Omental fat pad (tissue), 4 donors: ENCODE results near the gene TRAFD1. TPM values are rescaled to one million over a fixed set of nuclear protein-coding genes. Genes with fewer than 3 reads are reported as not detected.

Experiments
- ATAC-seq: fragments of 150-250 bp; one replicate; pipeline ENCODE4 v1.9.1; 2016; ENCODE audit warnings: mild to moderate bottlenecking, moderate library complexity; ENCODE audit not compliant: low FRiP score
- DNase-seq: peaks from one replicate; pipeline ENCODE4 v3.0.0-alpha.2; 2019; ENCODE audit warnings: low spot score
- CTCF ChIP-seq, 3 donors: fragments of 450-650 bp; IDR thresholded peaks; one replicate each; pipeline ENCODE4 v1.5.1; 2016 to 2017; ENCODE audit warnings: antibody characterized with exemption in 3 of 3, mild to moderate bottlenecking in 3 of 3, moderate library complexity in 2 of 3
- total RNA-seq, 4 donors: library from RNA; depleted of rRNA; stranded (reverse); fragments of >200 nt; gene quantifications; one replicate each; pipeline ENCODE4 v1.1.0, GENCODE V29; 2016

The TRAFD1 gene
- total RNA-seq, 4 donors from 2014 or later = 25.1 to 44.3 (median 29.8) TPM

GRCh38 chr12:112170376-112170775, 45.0 kb downstream of the TRAFD1 start:
- DNase-seq (no peak), ATAC-seq (no peak)
- TF ChIP-seq CTCF (IDR thresholded peaks at IDR 0.05) = no peak

DNA sequence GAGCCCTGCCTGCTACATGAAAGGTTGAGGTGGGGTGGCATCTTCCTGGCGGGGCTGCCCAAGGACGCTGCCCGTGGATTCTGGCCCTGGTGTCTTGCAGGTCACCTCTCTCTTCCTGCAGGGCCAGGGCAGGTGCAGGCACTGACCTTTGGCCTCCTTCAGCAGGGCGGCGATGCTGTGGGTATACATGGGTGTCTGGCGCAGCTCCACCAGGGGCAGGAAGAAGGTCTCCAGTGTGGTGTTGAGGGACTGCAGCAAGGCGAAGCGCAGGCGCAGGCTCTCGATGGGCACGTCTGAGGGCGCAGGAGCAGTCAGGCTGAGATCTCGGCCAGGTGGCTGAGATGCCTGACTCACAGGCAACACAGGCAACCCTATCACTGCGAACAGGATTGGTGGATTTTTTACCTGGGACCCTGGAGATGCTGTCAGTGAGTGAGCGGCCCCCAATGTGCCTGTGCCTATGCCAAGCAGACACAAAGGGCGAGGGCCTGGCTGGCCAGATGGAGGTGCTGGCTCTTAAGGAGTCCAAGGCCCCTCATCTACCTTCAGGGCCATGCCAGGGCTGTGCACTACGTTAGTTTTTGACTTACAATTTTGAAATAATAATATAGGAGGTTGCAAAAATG, 45.7 kb downstream of the TRAFD1 start:
- ATAC-seq = no peak
- no peak for DNase-seq
- no peak for TF ChIP-seq CTCF (IDR thresholded peaks at IDR 0.05)

DNA sequence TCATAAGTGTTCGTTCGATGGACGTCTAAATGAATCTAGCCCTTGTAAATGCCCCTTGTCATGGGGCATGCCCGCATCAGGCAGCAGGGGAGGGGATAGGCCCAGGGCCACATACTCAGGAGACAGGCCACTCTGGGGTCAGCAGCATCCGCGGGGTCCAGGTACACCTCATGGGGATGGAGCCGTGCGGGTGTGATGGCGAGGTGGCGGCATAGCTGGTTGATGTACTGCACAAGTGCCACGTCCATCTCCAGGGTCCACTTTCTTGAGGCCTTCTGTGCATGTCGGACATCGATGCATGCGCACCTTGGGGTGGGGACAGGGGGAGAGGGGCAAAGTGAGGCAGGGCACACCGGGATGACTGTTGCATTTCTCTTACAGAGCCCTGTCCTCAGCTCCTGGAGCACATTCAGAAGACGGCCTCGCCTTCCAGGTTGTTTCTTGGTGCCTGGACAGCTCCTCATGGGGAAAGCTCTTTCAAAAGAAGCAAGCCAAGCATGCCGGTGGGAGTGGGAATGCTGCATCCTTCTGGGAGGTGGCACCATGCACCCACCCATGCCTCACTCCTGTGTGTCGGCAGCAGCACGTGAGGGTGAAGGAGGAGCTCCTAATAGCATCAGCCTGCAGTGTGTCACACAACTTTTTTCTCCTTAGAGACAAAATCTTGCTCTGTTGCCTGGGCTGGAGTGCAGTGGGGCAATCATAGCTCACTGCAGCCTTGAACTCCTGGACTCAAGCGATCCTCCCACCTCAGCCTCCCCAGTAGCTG, 47.4 kb downstream of the TRAFD1 start:
- ATAC-seq (no peak), DNase-seq (no peak)
- no peak for TF ChIP-seq CTCF (IDR thresholded peaks at IDR 0.05)

DNA sequence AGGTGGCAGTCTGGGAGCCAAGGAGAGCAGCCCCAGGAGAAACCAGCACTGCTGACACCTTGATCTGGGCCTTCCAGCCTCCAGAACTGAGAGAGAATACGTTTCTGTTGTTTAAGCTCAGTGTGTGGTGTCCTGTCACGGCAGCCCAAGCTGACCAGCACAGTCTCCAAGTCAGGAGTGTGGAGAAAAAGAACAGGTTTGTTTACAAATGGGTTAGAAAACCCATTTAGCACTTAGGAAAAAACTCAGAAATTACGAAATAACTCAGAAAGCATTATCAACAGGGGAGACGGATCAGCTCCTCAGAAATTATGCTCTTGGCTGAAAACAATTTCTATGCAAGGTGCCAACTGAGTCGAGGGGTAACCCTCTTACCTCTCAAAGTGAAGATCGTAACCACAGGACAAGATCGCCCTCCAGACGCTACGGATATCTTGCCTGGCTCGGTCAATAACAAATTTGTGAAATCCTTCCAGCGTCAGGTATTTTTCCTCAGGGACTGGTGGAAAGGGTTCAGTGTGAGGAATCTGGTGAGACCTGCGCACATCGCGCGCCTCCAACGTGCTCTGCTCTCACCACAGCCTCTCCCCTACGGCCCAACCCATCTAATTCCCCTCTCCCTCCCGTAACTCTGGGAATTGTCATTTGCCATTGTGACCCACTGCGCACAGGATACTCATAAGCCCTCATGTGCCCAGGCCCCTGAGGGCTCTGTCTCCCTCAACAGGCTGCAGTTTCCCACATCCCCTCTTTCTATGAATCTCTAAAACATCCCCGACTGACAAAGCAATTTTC, 50.2 kb downstream of the TRAFD1 start:
- ATAC-seq = no peak
- TF ChIP-seq CTCF (IDR thresholded peaks at IDR 0.05) = no peak
- DNase-seq = no peak

DNA sequence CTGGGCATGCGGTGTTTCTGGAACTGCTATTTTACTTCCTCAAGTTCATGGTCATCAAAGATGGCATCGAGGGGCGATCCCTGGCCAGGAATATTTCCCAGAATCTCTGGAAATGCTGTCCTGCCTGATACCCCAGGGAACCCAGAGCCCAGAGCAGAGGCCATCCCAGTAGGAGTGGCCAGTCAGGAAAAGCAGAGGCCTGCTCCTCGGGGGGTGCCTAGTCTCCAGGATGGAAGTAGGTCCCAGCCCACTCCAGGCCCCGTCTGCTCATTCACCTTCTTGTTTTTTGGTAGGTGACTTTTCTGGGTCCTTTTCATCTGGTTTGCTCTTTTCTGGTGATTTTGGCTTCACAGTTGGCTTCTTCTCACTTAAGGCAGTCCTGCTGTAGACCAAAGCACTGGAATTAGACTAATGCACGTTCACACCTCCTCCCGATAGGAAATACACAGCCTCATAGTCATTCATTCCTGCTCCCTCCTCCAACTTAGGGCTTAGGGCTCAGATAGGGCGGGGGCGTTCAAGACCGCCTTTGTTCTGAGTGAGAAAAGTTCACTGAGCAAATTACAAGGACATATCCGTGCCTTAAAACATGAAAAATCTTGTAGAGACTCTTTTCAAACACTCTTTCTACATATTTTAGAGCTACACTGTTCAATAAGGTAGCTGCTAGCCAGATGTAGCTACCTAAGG, 51.1 kb downstream of the TRAFD1 start:
- no peak for ATAC-seq
- DNase-seq = no peak
- no peak for TF ChIP-seq CTCF (IDR thresholded peaks at IDR 0.05)

GRCh38 chr12:112178796-112179195, 53.4 kb downstream of the TRAFD1 start:
- DNase-seq (no peak), ATAC-seq (no peak)
- no peak for TF ChIP-seq CTCF (IDR thresholded peaks at IDR 0.05)
